Measurements from ENCODE around the gene PTPRD. TPM values are rescaled to one million over a fixed set of nuclear protein-coding genes. Genes with fewer than 3 reads are reported as not detected.

Gene PTPRD
- total and polyA plus RNA-seq, 7 experiments from 2014 or later = 0.71 TPM; not detected in 6

DNA sequence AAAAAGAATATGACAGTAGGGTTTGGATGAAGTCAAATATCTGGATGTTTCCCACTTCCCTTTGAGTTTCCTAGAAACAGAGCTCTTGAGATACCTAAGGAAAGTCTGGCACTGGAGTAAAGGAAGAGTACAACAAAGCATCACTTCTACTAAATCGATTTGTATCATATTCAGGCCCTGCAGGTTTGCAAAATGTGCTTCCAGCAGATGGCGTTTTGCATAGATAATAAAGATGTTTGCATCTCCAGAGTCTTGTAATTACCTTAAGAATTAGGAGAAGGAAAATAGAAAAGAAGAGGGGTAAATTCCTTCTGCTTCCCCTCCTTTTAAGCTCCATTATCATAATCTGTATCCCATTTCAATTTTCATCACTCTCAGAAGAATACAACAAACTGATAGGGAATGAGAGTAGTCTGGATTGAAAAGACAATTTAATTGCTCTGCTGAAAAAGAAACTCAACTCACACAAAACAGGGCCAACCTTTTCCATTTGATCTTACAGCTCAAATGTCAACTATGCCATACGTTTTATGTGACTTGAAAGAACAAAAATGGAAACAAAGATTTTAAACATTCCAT, 380.4 kb downstream of the PTPRD start:
- Mint-ChIP-seq H3K4me3 (no peak overlapping the region), H3K27ac (no peak overlapping the region), H3K36me3 (no peaks in the 10 kb centered on the region), H3K9me3 (peaks cover 0 to 13% (median 3%) of the 10 kb centered on the region in 11 donors), H3K27me3 (no peaks in the 10 kb centered on the region), H3K4me1 (no peaks in the 10 kb centered on the region)
- H3K36me3 ChIP-seq (ENCODE audit: control insufficient read depth in 2 of 3, insufficient read depth in 3 of 3, low read length in 3 of 3) = no peaks in the 10 kb centered on the region
- H3K27ac ChIP-seq (ENCODE audit: low read depth, low read length) = no peak overlapping the region
- CTCF ChIA-PET = no interaction called here
- ATAC-seq (no peak), DNase-seq (no peak)
- no peaks in the 10 kb centered on the region for H3K4me1 ChIP-seq (ENCODE audit: control insufficient read depth in 2 of 2, insufficient read depth in 2 of 2, low read length in 2 of 2)
- intact Hi-C loops (cut with micrococcal nuclease) = no loop called here
- no peak overlapping the region for H3K4me3 ChIP-seq (ENCODE audit: low read length)
- no peaks in the 10 kb centered on the region for H3K9me3 ChIP-seq (ENCODE audit: control insufficient read depth in 2 of 3, low read length in 3 of 3)
- H3K27me3 ChIP-seq (ENCODE audit: control insufficient read depth in 2 of 2, insufficient read depth in 2 of 2, low read length in 2 of 2) = no peaks in the 10 kb centered on the region
- POLR2A ChIA-PET = no interaction called here

DNA sequence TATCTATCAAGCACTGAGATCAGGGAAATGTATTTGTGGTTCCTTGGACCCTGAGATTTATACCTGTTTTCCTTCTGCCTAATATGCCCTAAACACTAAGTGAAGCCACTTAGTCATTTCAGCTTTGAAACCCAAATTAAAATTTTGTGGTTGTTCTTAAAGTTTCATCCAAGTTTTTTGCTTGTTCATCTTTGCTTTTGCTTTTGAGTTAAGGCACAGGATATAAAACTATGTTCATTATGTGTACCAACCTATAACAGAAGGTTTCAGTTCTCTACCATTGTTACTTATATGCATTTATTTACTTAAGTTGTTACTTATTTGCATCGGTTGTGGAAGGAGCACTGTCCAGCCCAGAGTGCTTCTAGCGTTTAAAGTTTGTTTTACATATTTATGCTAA, 382.3 kb downstream of the PTPRD start:
- no peaks in the 10 kb centered on the region for H3K4me1 Mint-ChIP-seq
- no peak overlapping the region for H3K27ac Mint-ChIP-seq
- no peaks in the 10 kb centered on the region for H3K36me3 Mint-ChIP-seq
- H3K4me3 Mint-ChIP-seq = no peak overlapping the region
- Histone ChIP-seq H3K27me3 (ENCODE audit: control insufficient read depth in 2 of 2, insufficient read depth in 2 of 2, low read length in 2 of 2) (no peaks in the 10 kb centered on the region), H3K9me3 (ENCODE audit: control insufficient read depth in 2 of 3, low read length in 3 of 3) (no peaks in the 10 kb centered on the region), H3K4me1 (ENCODE audit: control insufficient read depth in 2 of 2, insufficient read depth in 2 of 2, low read length in 2 of 2) (no peaks in the 10 kb centered on the region), H3K4me3 (ENCODE audit: low read length) (no peak overlapping the region), H3K27ac (ENCODE audit: low read depth, low read length) (no peak overlapping the region), H3K36me3 (ENCODE audit: control insufficient read depth in 2 of 3, insufficient read depth in 3 of 3, low read length in 3 of 3) (no peaks in the 10 kb centered on the region)
- ChIA-PET CTCF (no interaction called here), POLR2A (no interaction called here)
- H3K9me3 Mint-ChIP-seq = peaks cover 0 to 15% (median 3%) of the 10 kb centered on the region in 11 donors
- intact Hi-C loops (cut with micrococcal nuclease) = no loop called here
- DNase-seq (no peak), ATAC-seq (no peak)
- H3K27me3 Mint-ChIP-seq = no peaks in the 10 kb centered on the region

DNA sequence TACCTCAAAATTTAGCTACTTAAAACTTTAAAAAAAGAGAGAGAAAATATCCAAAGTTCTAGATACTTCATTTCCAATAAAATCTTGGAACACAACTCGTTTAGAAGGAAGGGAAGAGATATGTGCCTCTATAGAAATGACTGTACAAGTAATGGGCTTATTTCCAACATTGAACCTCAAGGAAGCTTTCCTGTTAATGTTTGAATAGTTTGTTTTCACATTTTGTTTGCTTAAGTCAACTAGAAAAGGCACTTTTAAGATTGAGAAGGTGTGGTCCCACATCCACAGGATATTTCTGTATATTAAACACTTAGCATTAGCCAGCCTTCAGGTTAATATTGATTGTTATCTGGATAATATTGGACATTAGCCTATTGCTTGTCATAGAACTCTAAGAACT, 384.7 kb downstream of the PTPRD start:
- H3K4me3 Mint-ChIP-seq = no peak overlapping the region
- intact Hi-C loops (cut with micrococcal nuclease) = no loop called here
- POLR2A ChIA-PET = no interaction called here
- Histone ChIP-seq H3K4me1 (ENCODE audit: control insufficient read depth in 2 of 2, insufficient read depth in 2 of 2, low read length in 2 of 2) (no peaks in the 10 kb centered on the region), H3K9me3 (ENCODE audit: control insufficient read depth in 2 of 3, low read length in 3 of 3) (no peaks in the 10 kb centered on the region), H3K27ac (ENCODE audit: low read depth, low read length) (no peak overlapping the region), H3K27me3 (ENCODE audit: control insufficient read depth in 2 of 2, insufficient read depth in 2 of 2, low read length in 2 of 2) (no peaks in the 10 kb centered on the region), H3K4me3 (ENCODE audit: low read length) (no peak overlapping the region), H3K36me3 (ENCODE audit: control insufficient read depth in 2 of 3, insufficient read depth in 3 of 3, low read length in 3 of 3) (no peaks in the 10 kb centered on the region)
- ATAC-seq (no peak), DNase-seq (no peak)
- H3K9me3 Mint-ChIP-seq = peaks cover 0 to 18% (median 3%) of the 10 kb centered on the region in 11 donors
- CTCF ChIA-PET = no interaction called here
- H3K36me3 Mint-ChIP-seq = no peaks in the 10 kb centered on the region
- no peak overlapping the region for H3K27ac Mint-ChIP-seq
- H3K4me1 Mint-ChIP-seq = no peaks in the 10 kb centered on the region
- H3K27me3 Mint-ChIP-seq = no peaks in the 10 kb centered on the region

DNA sequence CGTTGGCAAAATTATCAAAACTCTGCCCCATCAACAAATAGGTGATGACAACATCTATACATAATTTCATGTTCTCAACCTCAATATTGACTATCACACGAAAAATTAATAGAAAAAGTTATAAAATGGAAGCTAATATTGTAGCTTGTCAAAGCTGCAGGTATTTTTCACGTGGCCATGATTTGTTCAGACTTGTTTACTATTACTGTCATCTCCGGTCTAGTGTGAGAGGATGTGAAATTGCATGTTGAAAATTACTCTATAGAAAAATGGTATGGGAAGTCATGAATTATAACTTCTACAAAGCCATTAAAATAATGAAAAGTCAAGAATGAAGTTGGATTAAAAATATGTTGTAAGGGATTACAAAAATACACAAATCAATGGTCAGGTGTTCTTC, 385.8 kb downstream of the PTPRD start:
- H3K36me3 Mint-ChIP-seq = no peaks in the 10 kb centered on the region

DNA sequence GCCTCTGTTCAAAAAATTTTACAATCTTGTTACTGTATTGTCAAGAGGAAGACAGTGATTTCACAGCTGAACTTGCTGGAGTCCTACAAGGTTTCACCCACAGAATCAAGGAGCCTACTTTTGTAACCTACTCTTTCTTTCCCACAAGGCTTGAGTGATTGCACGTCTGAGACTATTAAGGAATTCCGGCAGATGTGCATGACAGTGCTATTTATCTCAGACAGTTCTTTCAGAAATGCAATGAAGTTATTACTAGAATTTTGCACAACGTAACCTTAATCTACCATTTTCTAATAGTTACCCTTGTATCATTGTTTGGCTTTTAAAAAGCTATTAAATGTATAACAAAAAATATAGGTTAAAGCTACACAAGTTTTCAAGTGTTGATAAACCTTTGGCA, 400.1 kb downstream of the PTPRD start:
- ATAC-seq = no peak
- Histone ChIP-seq H3K36me3 (ENCODE audit: control insufficient read depth in 2 of 3, insufficient read depth in 3 of 3, low read length in 3 of 3) (no peaks in the 10 kb centered on the region), H3K27me3 (ENCODE audit: control insufficient read depth in 2 of 2, insufficient read depth in 2 of 2, low read length in 2 of 2) (no peaks in the 10 kb centered on the region), H3K9me3 (ENCODE audit: control insufficient read depth in 2 of 3, low read length in 3 of 3) (no peaks in the 10 kb centered on the region), H3K4me3 (ENCODE audit: low read length) (no peak overlapping the region), H3K4me1 (ENCODE audit: control insufficient read depth in 2 of 2, insufficient read depth in 2 of 2, low read length in 2 of 2) (no peaks in the 10 kb centered on the region), H3K27ac (ENCODE audit: low read depth, low read length) (no peak overlapping the region)
- Mint-ChIP-seq H3K36me3 (no peaks in the 10 kb centered on the region), H3K9me3 (peaks cover 0 to 27% (median 0%) of the 10 kb centered on the region in 11 donors), H3K27ac (no peak overlapping the region), H3K4me3 (no peak overlapping the region), H3K27me3 (no peaks in the 10 kb centered on the region), H3K4me1 (no peaks in the 10 kb centered on the region)
- ChIA-PET CTCF (no interaction called here), POLR2A (no interaction called here)
- intact Hi-C loops (cut with micrococcal nuclease) = no loop called here
- DNase-seq = no peak

More for the DNA sequence above, 385.8 kb downstream of the PTPRD start:
- no peak overlapping the region for H3K4me3 Mint-ChIP-seq
- ATAC-seq (no peak), DNase-seq (no peak)
- Histone ChIP-seq H3K36me3 (ENCODE audit: control insufficient read depth in 2 of 3, insufficient read depth in 3 of 3, low read length in 3 of 3) (no peaks in the 10 kb centered on the region), H3K27ac (ENCODE audit: low read depth, low read length) (no peak overlapping the region), H3K4me1 (ENCODE audit: control insufficient read depth in 2 of 2, insufficient read depth in 2 of 2, low read length in 2 of 2) (no peaks in the 10 kb centered on the region), H3K4me3 (ENCODE audit: low read length) (no peak overlapping the region), H3K9me3 (ENCODE audit: control insufficient read depth in 2 of 3, low read length in 3 of 3) (no peaks in the 10 kb centered on the region), H3K27me3 (ENCODE audit: control insufficient read depth in 2 of 2, insufficient read depth in 2 of 2, low read length in 2 of 2) (no peaks in the 10 kb centered on the region)
- peaks cover 0 to 18% (median 3%) of the 10 kb centered on the region in 11 donors for H3K9me3 Mint-ChIP-seq
- H3K27me3 Mint-ChIP-seq = no peaks in the 10 kb centered on the region
- POLR2A ChIA-PET = no interaction called here
- intact Hi-C loops (cut with micrococcal nuclease) = no loop called here
- H3K27ac Mint-ChIP-seq = no peak overlapping the region
- no peaks in the 10 kb centered on the region for H3K4me1 Mint-ChIP-seq
- CTCF ChIA-PET = no interaction called here

DNA sequence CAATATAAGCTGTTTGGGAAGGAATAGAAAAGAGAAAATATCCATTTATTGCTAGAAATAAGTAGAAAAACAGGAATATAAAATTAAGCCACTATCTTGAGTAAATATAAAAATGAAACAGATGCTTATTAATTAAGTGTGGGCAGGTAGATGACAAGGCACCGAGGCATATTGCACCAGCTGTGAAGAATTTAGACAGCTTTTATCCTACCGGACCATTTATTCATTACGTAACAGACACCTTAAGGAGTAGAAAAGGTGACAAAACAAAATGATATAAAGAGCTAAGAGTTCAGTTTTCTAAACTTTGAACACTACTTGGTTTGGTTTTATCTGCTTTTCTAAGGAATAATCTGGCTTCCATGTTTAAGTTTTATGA, 404.1 kb downstream of the PTPRD start:
- Mint-ChIP-seq H3K27me3 (no peaks in the 10 kb centered on the region), H3K4me1 (no peaks in the 10 kb centered on the region), H3K27ac (no peak overlapping the region), H3K9me3 (peaks cover 0 to 24% (median 3%) of the 10 kb centered on the region in 11 donors), H3K4me3 (no peak overlapping the region), H3K36me3 (no peaks in the 10 kb centered on the region)
- CTCF ChIA-PET = no interaction called here
- intact Hi-C loops (cut with micrococcal nuclease) = no loop called here
- H3K4me3 ChIP-seq (ENCODE audit: low read length) = no peak overlapping the region
- no peaks in the 10 kb centered on the region for H3K9me3 ChIP-seq (ENCODE audit: control insufficient read depth in 2 of 3, low read length in 3 of 3)
- DNase-seq (no peak), ATAC-seq (no peak)
- POLR2A ChIA-PET = no interaction called here
- no peaks in the 10 kb centered on the region for H3K27me3 ChIP-seq (ENCODE audit: control insufficient read depth in 2 of 2, insufficient read depth in 2 of 2, low read length in 2 of 2)
- H3K36me3 ChIP-seq (ENCODE audit: control insufficient read depth in 2 of 3, insufficient read depth in 3 of 3, low read length in 3 of 3) = no peaks in the 10 kb centered on the region
- H3K27ac ChIP-seq (ENCODE audit: low read depth, low read length) = no peak overlapping the region
- H3K4me1 ChIP-seq (ENCODE audit: control insufficient read depth in 2 of 2, insufficient read depth in 2 of 2, low read length in 2 of 2) = no peaks in the 10 kb centered on the region

DNA sequence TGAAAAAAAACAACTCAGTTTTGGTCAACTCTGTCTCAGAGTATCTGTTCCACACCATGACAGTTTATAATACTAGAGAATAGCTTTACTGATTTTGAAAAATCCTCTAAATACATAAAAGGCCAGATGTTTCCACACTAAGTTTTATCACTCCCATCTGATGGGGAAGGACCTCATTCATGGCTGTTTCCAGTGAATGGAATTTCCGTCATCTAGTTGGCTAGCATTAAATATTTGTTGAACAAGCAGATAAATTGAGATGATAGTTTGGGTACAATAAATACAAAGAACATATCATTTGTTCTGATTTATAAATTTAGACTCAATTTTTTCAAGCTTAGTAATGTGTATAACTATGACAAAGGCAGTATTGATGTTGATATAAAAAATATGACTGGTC, 408.5 kb downstream of the PTPRD start:
- H3K4me1 ChIP-seq (ENCODE audit: control insufficient read depth in 2 of 2, insufficient read depth in 2 of 2, low read length in 2 of 2) = no peaks in the 10 kb centered on the region
- Mint-ChIP-seq H3K27ac (no peak overlapping the region), H3K36me3 (no peaks in the 10 kb centered on the region), H3K4me3 (no peak overlapping the region), H3K9me3 (peaks cover 0 to 13% (median 0%) of the 10 kb centered on the region in 11 donors), H3K27me3 (no peaks in the 10 kb centered on the region), H3K4me1 (no peaks in the 10 kb centered on the region)
- intact Hi-C loops (cut with micrococcal nuclease) = no loop called here
- ChIA-PET POLR2A (no interaction called here), CTCF (no interaction called here)
- H3K27me3 ChIP-seq (ENCODE audit: control insufficient read depth in 2 of 2, insufficient read depth in 2 of 2, low read length in 2 of 2) = no peaks in the 10 kb centered on the region
- no peak overlapping the region for H3K27ac ChIP-seq (ENCODE audit: low read depth, low read length)
- no peaks in the 10 kb centered on the region for H3K36me3 ChIP-seq (ENCODE audit: control insufficient read depth in 2 of 3, insufficient read depth in 3 of 3, low read length in 3 of 3)
- H3K4me3 ChIP-seq (ENCODE audit: low read length) = no peak overlapping the region
- DNase-seq = no peak
- no peaks in the 10 kb centered on the region for H3K9me3 ChIP-seq (ENCODE audit: control insufficient read depth in 2 of 3, low read length in 3 of 3)
- ATAC-seq = no peak
